Activated naive CD8-positive, alpha-beta T cell (primary cell): ENCODE measurements around the gene CDC42BPA.
"Not testable (repeated sequence)": the region's sequence is repeated elsewhere in the genome, so short reads cannot be mapped to it uniquely, and the experiment has no call there.

Experiments used
- H3K27ac Mint-ChIP-seq: one replicate; pipeline ENCODE4 v1.8.0; 2021; ENCODE audit warnings: mixed read lengths
- H3K27me3 Mint-ChIP-seq: one replicate; pipeline ENCODE4 v1.8.0; 2021; ENCODE audit warnings: mixed read lengths
- H3K36me3 Mint-ChIP-seq: one replicate; pipeline ENCODE4 v1.8.0; 2021; ENCODE audit warnings: mixed read lengths
- H3K4me1 Mint-ChIP-seq: one replicate; pipeline ENCODE4 v1.8.0; 2021; ENCODE audit warnings: low read depth, mixed read lengths
- H3K4me3 Mint-ChIP-seq: one replicate; pipeline ENCODE4 v1.8.0; 2021; ENCODE audit warnings: mild to moderate bottlenecking, mixed read lengths
- H3K9me3 Mint-ChIP-seq: one replicate; pipeline ENCODE4 v1.8.0; 2021; ENCODE audit warnings: low read depth, mixed read lengths

Gene CDC42BPA

DNA sequence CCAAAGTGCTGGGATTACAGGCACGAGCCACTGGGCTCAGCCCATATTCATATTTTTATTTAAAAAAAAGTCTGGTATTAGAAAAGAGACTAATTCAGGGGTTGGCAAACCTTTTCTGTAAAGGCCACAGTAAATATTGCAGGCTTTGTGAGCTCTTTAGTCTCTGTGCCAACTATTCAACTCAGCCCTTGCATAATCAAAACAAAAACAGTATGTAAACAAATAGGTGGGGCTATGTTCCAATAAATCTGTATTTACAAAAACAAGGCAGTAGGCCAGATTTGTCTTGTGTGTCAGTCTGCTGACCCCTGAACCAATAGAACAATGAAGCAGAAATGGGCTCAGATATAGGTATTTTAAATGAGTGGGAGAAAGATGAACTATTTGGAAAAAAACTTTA lies 49.3 kb downstream of the CDC42BPA start:
- no peaks in the 10 kb centered on the region for H3K36me3 Mint-ChIP-seq
- H3K4me3 Mint-ChIP-seq = no peak overlapping the region
- H3K27ac Mint-ChIP-seq = no peak overlapping the region
- H3K4me1 Mint-ChIP-seq = no peaks in the 10 kb centered on the region
- H3K9me3 Mint-ChIP-seq = no peaks in the 10 kb centered on the region
- peaks cover 7% of the 10 kb centered on the region for H3K27me3 Mint-ChIP-seq

DNA sequence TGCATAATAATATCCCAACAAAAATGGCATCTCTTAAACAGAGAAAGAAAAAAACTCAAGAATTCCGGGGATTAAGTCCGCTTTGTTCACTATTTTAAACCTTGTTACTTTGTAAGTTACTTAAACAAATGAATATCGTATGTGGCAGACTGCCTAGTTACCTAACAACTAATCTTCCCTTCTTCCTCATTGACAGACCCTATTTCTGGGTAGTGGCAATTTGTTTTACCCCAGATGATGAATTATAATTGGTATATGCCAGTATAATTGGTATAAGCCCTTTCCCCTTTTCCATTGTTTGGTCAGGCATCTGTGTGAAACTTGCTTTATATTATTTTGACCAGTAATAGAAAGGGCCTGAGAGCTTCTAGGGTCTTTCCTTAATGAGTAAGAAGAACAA lies 52.4 kb downstream of the CDC42BPA start:
- Mint-ChIP-seq H3K4me3 (no peak overlapping the region), H3K27me3 (peaks cover 7% of the 10 kb centered on the region), H3K36me3 (no peaks in the 10 kb centered on the region), H3K9me3 (no peaks in the 10 kb centered on the region), H3K27ac (no peak overlapping the region), H3K4me1 (no peaks in the 10 kb centered on the region)

DNA sequence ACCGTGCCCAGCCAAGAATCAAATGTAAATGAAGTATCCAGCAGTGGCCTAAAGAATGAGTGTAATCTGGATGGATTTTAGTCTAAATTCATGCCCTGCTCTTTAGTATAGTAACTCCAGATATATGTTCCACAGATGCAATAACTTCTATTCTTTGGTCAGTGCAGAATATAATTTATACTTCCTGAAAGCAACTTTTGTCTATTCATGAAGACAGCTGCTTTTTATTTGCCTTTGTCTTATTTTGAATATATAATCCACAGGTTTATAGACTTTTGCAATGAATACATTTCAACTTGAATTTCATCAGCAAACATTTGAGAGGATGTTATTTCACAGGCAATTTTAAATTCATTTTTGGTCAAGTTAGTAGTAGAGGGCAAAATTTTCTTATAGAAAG lies 54.4 kb downstream of the CDC42BPA start:
- Mint-ChIP-seq H3K4me1 (no peaks in the 10 kb centered on the region), H3K36me3 (no peaks in the 10 kb centered on the region), H3K4me3 (no peak overlapping the region), H3K27me3 (peaks cover 4% of the 10 kb centered on the region), H3K27ac (no peak overlapping the region), H3K9me3 (no peaks in the 10 kb centered on the region)

DNA sequence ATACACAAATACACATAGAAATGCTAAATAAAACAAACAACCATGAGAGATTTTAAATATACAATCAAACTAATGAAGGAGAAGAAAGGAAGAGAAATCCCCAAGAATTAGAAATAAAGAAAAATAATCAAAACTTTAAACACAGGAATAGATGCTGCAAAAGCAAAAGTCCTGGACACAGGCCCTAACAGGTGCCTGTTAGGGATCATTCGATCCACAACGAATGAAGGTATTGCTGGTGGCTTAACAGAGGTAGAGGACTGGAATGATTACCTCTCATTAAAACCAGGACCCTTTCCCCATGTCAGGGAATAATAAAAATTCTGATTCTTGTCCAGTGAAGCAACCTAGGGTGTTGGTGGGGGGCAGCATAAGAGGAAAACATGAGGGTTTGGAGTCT lies 56.8 kb downstream of the CDC42BPA start:
- H3K27me3 Mint-ChIP-seq = no peaks in the 10 kb centered on the region
- H3K9me3 Mint-ChIP-seq = no peaks in the 10 kb centered on the region
- no peak overlapping the region for H3K27ac Mint-ChIP-seq
- no peaks in the 10 kb centered on the region for H3K36me3 Mint-ChIP-seq
- H3K4me1 Mint-ChIP-seq = no peaks in the 10 kb centered on the region
- no peak overlapping the region for H3K4me3 Mint-ChIP-seq

DNA sequence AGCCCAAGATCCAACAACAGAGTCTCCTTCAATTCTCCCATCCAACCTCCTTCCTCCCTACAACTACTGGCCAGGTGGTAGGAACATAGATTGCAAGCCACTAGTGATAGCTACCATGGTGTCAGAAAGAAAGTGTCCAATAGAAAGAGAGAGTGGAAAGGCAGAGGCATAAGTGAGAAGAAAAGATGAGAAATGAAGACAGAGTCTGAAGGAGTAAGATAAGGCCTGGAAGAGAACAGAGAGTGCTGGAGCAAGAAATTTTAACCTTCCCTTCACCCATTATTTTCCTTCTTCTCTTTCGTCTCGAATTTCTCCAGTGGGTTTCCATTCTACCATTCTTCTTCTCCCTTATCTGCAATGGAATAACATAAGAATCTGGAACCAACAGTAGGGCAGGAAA lies 57.9 kb downstream of the CDC42BPA start:
- H3K27me3 Mint-ChIP-seq = no peaks in the 10 kb centered on the region
- H3K27ac Mint-ChIP-seq = no peak overlapping the region
- no peaks in the 10 kb centered on the region for H3K4me1 Mint-ChIP-seq
- H3K4me3 Mint-ChIP-seq = no peak overlapping the region
- no peaks in the 10 kb centered on the region for H3K9me3 Mint-ChIP-seq
- no peaks in the 10 kb centered on the region for H3K36me3 Mint-ChIP-seq

DNA sequence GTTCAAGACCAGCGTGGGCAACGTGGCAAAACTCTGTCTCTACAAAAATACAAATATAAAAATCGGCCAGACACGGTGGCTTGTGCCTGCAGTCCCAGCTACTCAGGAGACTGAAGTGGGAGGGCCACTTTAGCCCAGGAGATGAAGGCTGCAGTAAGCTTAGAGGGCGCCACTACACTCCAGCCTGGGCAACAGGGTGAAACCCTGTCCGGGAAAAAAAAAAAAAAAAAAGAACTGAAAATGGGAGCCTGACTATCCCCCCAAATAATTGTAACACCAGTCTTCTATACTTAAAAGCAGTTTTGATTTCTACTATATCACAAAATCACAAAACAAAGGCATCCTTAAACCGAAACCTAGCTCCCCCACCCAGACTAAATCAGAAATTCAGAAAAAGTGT lies 60.3 kb downstream of the CDC42BPA start:
- no peaks in the 10 kb centered on the region for H3K9me3 Mint-ChIP-seq
- no peak overlapping the region for H3K27ac Mint-ChIP-seq

DNA sequence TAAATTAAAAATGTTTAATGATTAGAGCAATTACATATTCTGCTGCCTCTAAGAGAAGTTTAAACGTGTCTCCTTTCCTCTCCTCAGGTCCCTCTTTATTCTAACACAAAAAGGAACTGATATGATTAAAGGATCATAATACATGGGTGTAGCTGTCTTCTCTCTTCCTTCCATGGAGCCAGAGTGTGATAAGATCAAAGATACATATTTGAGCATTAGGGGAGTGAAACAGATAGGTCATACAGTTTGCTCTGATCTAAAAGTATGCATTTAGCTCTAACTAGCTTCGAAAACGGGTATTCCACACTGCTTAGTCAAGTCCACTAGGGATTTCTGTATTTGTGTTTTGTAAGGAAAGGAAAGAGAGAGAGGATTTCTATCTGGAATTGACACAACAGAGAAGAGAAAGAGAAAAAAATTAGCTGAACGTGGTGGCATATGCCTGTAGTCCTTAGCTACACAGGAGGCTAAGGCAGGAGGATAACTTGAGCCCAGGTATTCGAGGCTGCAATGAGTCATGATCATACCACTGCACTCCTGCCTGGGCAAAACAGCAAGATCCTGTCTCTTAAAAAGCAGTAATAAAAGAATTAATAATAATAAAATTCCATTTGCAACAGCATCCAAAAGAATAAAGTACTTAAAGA lies 63.1 kb downstream of the CDC42BPA start:
- H3K4me3 Mint-ChIP-seq = no peak overlapping the region
- H3K9me3 Mint-ChIP-seq = no peaks in the 10 kb centered on the region
- peaks cover 8% of the 10 kb centered on the region for H3K27me3 Mint-ChIP-seq
- H3K27ac Mint-ChIP-seq = no peak overlapping the region
- H3K4me1 Mint-ChIP-seq = no peaks in the 10 kb centered on the region
- H3K36me3 Mint-ChIP-seq = no peaks in the 10 kb centered on the region

More for the DNA sequence above, 60.3 kb downstream of the CDC42BPA start:
- no peaks in the 10 kb centered on the region for H3K36me3 Mint-ChIP-seq
- peaks cover 3% of the 10 kb centered on the region for H3K27me3 Mint-ChIP-seq
- H3K4me1 Mint-ChIP-seq = no peaks in the 10 kb centered on the region
- H3K4me3 Mint-ChIP-seq = no peak overlapping the region

DNA sequence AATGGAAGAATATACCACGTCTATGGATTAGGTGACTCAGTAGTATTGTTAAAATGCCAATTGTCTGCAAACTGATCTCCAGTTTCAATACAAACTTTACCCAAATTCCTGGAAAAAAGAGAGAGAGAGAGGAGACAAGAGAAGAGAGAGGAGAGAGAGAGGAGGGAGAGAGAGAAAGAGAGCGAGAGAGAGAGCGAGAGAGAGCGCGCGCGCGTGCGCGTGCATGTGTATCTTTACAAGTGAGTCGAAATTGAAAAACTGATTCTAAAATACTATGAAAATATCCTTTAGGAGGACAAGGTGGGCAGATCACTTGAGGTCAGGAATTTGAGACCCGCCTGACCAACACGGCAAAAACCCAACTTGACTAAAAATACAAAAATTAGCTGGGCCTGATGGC lies 65.2 kb downstream of the CDC42BPA start:
- no peaks in the 10 kb centered on the region for H3K36me3 Mint-ChIP-seq
- peaks cover 14% of the 10 kb centered on the region for H3K27me3 Mint-ChIP-seq
- H3K9me3 Mint-ChIP-seq = no peaks in the 10 kb centered on the region
- no peak overlapping the region for H3K27ac Mint-ChIP-seq
- no peak overlapping the region for H3K4me3 Mint-ChIP-seq
- no peaks in the 10 kb centered on the region for H3K4me1 Mint-ChIP-seq

DNA sequence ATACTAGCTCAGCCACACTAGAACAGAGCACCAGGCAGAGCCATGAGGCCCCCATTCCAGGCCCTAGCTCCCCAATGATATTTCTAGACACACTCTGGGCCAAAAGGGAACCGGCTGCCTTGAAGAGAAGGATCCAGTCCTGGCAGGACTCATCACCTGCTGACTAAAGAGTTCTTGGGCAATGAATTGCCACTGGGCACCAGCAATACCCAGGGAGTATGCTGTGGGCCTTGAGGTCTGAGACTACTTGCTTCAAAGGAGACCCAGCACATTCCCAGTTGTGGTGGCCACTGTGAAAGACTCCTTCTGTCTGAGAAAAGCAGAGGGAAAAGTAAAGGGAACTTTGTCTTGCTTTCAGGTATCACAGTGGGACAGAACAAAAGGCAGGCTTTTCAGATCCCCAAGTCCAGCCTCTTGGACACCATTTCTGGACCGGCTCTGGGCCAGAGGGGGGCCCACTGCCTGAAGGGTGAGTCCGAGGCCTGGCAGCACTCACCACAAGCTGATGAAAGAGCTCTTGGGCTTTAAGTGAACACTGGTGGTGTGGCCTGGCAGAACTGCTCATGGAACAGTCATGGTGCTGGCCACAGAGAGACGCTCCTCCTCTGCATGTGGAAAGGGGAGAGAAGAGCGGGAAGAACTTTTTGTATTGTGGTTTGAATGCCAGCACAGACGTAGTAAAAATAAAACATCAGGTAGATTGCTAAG lies 72.5 kb downstream of the CDC42BPA start:
- H3K9me3 Mint-ChIP-seq = no peaks in the 10 kb centered on the region
- H3K27ac Mint-ChIP-seq = no peak overlapping the region
- peaks cover 6% of the 10 kb centered on the region for H3K36me3 Mint-ChIP-seq
- peaks cover 15% of the 10 kb centered on the region for H3K27me3 Mint-ChIP-seq
- H3K4me1 Mint-ChIP-seq = no peaks in the 10 kb centered on the region
- H3K4me3 Mint-ChIP-seq = no peak overlapping the region

DNA sequence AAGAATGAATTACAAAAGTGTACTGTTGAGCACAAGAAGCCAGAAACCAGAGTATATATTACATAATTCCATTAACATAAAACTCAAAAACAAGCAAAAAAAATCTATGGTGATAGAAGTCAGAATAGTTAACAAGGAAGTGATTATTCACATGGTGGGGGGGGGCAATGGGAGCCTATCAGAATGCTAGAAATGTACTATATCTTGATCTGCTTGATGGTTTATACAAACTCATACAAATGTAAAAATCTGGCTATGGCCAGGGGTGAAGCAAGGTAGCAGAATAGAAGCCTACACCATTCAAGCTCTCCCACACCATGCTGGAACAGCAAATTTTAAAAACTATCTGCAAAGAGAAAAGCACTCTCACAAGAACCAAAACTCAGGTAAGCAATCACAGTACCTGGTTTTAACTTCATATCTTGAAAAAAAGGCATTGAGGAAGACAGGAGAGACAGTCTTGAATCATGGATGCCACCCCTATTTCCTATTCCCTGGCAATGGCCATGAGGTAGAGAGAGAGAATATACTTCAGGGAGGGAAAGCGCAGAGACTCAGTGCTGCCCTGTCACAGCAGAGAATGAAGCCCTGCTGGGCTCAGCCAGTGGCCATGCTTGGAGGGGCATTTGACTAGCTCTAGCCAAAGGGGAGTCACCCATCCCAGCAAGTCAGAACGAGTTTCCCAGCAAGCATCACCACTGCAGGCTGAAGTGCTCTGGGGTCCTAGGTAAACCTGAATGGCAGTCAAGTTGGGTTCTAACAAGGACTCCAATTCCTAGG lies 73.8 kb downstream of the CDC42BPA start:
- H3K27me3 Mint-ChIP-seq = peaks cover 16% of the 10 kb centered on the region
- H3K9me3 Mint-ChIP-seq = no peaks in the 10 kb centered on the region
- H3K4me1 Mint-ChIP-seq = no peaks in the 10 kb centered on the region
- no peak overlapping the region for H3K27ac Mint-ChIP-seq
- no peak overlapping the region for H3K4me3 Mint-ChIP-seq
- H3K36me3 Mint-ChIP-seq = peaks cover 6% of the 10 kb centered on the region

DNA sequence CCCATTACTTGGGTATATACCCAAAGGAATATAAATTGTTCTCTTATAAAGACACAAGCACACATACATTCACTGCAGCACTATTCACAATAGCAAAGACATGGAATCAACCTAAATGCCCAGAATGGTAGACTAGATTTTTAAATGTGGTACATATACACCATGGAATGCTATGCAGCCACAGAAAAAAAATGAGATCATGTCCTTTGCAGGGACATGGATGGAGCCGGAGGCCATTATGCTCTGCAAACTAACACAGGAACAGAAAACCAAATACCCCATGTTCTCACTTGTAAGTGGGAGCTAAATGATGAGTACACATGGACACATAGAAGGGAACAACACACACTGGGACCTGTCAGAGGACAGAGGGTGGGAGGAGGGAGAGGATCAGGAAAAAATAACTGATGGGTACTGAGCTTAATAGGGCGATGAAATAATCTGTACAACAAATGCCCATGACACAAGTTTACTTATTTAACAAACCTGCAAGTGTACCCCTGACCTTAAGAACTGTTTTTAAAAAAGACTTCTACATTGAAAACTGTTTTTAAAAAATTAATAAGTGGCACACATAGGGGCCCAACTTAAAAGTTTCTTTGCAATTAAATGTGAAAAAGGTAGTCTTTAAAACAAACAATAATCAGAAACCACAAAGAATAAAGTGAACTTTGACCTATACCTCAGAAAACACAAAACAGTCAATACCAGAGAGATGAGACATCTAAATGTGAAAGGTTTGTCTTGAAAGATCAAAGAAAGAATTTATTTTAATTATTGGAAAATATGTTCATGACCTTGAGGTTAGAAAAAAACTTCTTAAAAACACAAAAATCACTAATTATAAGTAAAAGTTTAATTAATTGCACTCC lies 75.2 kb downstream of the CDC42BPA start:
- Mint-ChIP-seq H3K4me1 (no peaks in the 10 kb centered on the region), H3K9me3 (no peaks in the 10 kb centered on the region), H3K27me3 (peaks cover 18% of the 10 kb centered on the region), H3K36me3 (peaks cover 6% of the 10 kb centered on the region), H3K4me3 (no peak overlapping the region), H3K27ac (peak overlapping the region; percentile 10)

DNA sequence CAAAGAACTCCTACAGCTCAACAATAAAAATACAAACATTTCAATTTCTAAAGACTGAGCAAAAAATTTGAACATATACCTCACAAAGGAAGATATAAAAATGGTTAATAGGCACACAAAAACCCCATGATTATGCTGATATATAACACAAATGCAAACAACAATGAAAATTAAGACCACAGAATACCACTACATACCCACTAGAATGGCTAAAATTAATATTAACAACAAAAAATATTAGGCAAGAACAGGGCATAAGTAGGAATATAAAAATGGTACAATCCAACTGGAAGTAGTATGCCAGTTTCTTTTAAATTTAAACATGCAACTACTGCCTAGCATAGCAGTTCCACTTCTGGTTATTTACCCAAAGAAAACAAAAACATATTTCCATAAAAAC lies 77.3 kb downstream of the CDC42BPA start:
- Mint-ChIP-seq H3K4me1 (no peaks in the 10 kb centered on the region), H3K9me3 (no peaks in the 10 kb centered on the region), H3K27ac (no peak overlapping the region), H3K4me3 (no peak overlapping the region), H3K27me3 (peaks cover 14% of the 10 kb centered on the region), H3K36me3 (no peaks in the 10 kb centered on the region)

DNA sequence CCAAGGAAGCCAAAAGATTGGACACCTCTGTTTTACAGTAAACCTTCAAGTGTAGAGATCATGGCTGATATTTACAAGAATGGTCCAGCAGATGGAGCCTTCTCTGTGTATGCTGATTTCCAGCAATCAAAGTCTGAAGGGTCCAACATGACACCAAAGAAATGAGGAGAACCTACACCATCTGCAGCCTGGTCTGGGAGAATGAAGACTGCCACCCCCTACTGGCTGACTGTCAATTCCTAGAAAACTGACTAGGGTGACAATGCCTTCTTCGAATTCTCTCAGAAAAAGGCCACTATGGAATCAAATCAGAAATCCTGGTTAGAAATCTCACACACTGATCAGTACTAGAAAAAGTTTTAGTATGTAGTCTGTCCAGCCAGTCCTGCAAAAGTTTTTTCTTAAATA lies 83.3 kb downstream of the CDC42BPA start:
- Mint-ChIP-seq H3K4me3 (no peak overlapping the region), H3K27ac (no peak overlapping the region), H3K36me3 (no peaks in the 10 kb centered on the region), H3K27me3 (peaks cover 21% of the 10 kb centered on the region), H3K9me3 (no peaks in the 10 kb centered on the region), H3K4me1 (no peaks in the 10 kb centered on the region)

DNA sequence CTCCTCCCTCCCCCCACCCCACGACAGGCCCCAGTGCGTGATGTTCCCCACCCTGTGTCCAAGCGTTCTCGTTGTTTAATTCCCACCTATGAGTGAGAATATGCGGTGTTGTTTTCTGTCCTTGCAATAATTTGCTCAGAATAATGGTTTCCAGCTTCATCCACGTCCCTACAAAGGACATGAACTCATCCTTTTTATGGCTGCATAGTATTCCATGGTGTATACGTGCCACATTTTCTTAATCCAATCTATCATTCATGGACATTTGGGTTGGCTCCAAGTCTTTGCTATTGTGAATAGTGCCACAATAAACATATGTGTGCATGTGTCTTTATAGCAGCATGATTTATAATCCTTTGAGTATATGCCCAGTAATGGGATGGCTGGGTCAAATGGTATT lies 87.2 kb downstream of the CDC42BPA start:
- not testable (repeated sequence) for H3K36me3 Mint-ChIP-seq, H3K4me3 Mint-ChIP-seq, H3K4me1 Mint-ChIP-seq, H3K9me3 Mint-ChIP-seq, H3K27ac Mint-ChIP-seq
- H3K27me3 Mint-ChIP-seq = peaks cover 10% of the 10 kb centered on the region

DNA sequence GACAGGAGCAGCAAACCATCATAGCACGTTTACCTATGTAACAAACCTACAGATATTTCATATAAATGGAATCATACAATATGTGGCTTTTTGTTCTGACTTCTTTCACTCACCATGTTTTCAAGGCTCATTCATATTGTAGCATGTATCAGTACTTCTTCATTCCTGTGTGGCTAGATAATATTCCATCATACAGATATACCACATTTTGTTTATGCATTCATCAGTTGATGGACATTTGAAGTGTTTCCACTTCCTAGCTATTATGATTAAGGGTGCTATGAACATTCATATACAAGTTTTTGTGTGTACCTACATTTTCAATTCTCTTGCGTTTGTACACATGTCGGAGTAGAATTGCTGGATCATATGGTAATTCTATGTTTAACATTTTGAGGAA lies 90.1 kb downstream of the CDC42BPA start:
- Mint-ChIP-seq H3K4me1 (no peaks in the 10 kb centered on the region), H3K4me3 (no peak overlapping the region), H3K27me3 (peaks cover 2% of the 10 kb centered on the region), H3K27ac (no peak overlapping the region), H3K9me3 (no peaks in the 10 kb centered on the region), H3K36me3 (no peaks in the 10 kb centered on the region)
